GM12801 (cell line): ENCODE measurements around the gene MAP1LC3A.

Experiments
- CTCF ChIP-seq: IDR thresholded peaks from one replicate; pipeline ENCODE4 v1.5.1; 2011; ENCODE audit warnings: control low read depth; ENCODE audit not compliant: insufficient read length; ENCODE audit errors: extremely low read depth

MAP1LC3A gene

DNA sequence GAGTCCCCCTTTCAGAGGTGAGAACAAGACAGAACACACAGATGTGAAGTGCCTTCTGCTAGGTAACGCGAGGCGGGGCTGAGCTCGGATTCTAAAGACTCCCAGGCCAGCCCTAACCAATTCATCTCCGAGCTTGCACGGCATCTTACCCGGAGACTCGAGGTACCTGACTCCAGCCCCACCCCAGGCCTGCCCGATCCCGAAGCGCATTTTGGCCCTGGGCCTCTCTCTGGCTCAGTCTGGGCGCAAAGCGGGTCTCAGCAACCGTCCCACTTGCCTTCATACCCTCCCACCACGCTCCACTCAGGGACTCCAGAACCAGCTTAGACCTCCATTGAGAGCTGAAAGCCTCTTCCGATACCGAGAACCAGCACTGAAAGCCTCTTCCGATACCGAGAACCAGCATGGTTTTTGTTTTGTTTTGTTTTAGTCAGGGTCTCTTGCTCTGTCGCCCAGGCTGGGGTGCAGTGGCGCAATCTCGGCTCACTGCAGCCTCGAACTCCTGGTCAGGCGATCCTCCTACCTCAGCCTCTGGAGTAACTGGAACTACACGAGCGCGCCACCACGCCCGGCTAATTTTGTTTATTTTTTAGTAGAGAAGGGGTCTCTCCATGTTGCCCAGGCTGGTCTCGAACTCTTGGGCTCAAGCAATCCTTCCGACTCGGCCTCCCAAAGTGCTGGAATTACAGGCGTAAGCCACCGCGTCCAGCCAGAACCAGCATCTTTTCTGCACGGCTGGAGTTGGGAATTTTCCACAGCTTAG is 42.9 kb upstream of the MAP1LC3A start:
- TF ChIP-seq CTCF, result no peak

DNA sequence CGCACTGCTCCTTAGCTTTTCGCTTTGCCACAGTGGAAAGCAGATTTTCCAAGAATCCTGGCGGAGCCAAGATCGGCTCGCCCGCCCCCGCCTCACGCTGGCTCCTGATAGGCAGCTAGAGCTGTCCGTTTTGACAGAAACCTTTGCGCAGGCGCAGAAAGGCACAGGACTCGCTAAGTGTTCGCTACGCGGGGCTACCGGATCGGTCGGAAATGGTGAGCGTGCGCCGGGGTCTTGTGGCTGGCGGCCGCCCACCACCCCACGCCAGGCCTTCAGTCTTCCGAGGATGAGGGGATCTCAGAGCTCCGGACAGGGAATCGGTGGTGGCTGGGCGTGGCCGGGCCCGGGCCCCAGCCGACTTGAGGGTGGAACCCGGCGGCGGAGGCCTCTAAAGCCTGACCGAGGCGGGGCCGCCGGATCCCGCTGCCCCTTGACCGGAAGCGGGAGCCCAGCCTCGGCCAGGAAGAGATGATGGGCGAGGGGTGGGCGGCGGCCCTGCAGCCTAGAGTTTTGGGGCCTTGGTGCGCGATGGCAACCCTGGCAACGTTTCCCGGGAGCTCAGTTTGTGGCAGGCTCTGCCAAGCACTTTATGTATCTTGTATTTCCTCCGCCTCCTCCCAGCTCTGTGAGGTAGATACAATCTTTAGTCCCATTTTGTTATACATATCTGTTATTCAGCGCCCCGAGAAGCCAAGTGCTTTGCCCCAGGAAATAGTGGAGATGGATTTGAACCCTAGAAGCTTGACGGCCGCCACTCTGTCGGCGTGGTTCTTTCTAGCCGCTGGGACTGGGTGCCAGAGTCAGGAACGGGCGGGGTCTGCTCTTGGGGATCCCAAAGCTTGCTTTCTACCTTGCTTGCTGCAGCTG is 42.0 kb upstream of the MAP1LC3A start, which contains the start of gene DYNLRB1:
TSS of gene DYNLRB1 (plus strand) at position 176 of the 867 bp plus-strand sequence. CDS start at position 213, 37 bp downstream.
- no peak for TF ChIP-seq CTCF

DNA sequence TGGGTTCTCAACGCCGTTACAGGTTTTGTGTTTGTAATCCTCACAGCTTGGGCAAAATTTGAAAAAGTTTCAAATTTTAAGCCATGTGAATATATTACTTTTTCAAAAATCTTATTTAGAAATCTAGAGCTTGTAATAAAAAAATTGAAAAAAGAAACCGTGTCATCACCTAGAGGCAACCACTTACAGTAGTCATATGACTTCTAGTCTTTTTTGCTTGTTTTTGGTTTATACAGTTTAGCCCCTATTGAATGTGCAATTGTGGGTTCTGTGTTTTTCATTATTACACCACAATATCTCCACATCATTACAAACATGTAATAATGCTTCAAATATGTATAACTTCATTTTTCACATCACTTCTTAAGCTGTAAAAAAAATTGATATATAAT is 41.4 kb upstream of the MAP1LC3A start:
- TF ChIP-seq CTCF, result no peak

DNA sequence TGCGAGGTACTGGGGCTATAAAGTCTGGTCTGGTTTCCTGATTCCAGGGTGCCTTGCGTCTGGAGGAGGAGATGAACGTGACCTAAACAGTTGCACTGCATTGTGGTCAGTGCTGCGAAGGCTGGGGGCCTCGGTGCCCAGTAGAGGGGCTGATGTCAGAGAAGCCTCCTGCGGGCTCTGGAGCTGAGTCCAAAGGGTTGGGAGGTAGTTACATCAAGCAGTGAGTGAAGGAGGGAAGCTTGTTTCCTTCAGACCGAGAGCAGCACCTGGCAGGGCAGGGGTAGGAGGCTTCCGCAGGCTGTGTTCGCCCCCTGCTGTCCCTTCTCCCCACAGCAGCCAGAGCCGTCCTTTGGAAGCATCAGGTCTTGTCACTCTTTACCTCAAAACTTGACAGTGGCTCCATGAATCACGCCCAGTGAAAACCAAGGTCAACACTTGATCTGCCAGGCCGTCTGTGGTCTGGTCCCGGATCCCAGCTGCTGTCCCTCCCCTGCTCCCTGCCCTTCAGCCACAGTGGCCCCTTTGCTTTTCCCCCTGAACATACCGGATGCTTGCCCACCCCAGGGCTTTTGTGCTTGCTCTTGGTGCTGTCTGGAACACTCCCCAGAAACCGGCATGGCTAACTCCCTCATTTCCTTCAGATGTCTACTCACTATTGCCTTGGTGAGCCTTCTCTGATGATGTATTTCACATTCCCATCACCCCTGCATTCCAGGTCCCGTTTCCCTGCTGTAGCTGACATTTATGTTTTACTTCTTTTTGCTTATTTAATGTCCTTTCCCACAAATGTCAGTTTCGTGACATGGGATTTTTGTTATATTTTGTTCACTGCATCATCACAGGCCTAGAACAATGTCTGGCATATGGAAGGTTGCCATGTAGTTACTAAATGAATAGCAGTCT is 35.3 kb upstream of the MAP1LC3A start:
- no peak for TF ChIP-seq CTCF

DNA sequence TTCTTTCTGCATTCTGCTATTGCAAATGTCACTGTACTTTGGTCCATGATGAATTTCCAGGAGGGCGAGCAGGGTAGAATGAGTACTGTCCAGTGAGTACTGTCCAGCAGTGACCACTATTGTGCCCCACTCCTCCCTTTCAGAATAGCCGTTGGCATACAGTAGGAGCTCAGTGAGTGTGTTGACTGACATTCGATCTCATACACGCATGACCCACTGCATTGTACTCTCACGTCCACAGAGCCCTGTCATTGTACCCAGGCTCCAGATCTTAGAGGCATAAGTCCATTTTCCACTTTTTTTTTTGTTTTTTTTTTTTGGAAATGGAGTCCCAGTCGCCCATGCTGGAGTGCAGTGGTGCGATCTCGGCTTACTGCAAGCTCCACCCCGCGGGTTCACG is 34.1 kb upstream of the MAP1LC3A start:
- TF ChIP-seq CTCF, result no peak

- no peak for TF ChIP-seq CTCF
Measured at GRCh38 chr20:34525342-34525708, 33.2 kb upstream of the MAP1LC3A start.
